Measurements from ENCODE around the gene NXPH1. TPM values are rescaled to one million over a fixed set of nuclear protein-coding genes. Genes with fewer than 3 reads are reported as not detected.

The NXPH1 gene
- total RNA-seq, 1 donor from 2014 or later = not detected

- no peak for TF ChIP-seq CTCF (IDR thresholded peaks at IDR 0.05)
- no peak for DNase-seq (ENCODE audit: low spot score)
- Mint-ChIP-seq H3K4me3 (ENCODE audit: unreplicated experiment) (no peak overlapping the region), H3K4me1 (ENCODE audit: low read depth) (peaks cover 7% of the 10 kb centered on the region), H3K9me3 (ENCODE audit: low read depth) (no peaks in the 10 kb centered on the region), H3K36me3 (ENCODE audit: low read depth) (no peaks in the 10 kb centered on the region), H3K27ac (ENCODE audit: unreplicated experiment) (no peak overlapping the region), H3K27me3 (ENCODE audit: low read depth) (peaks cover 4% of the 10 kb centered on the region)
Observed at GRCh38 chr7:8615019-8615418, 181.6 kb downstream of the NXPH1 start.

GRCh38 chr7:8618441-8619070 is 185.1 kb downstream of the NXPH1 start:
- Mint-ChIP-seq H3K27me3 (ENCODE audit: low read depth) (no peaks in the 10 kb centered on the region), H3K27ac (ENCODE audit: unreplicated experiment) (no peak overlapping the region)

GRCh38 chr7:8620169-8620568 is 186.8 kb downstream of the NXPH1 start:
- DNase-seq (ENCODE audit: low spot score) = no peak
- peaks cover 7% of the 10 kb centered on the region for H3K4me1 Mint-ChIP-seq (ENCODE audit: low read depth)
- H3K27ac Mint-ChIP-seq (ENCODE audit: unreplicated experiment) = no peak overlapping the region
- peaks cover 3% of the 10 kb centered on the region for H3K27me3 Mint-ChIP-seq (ENCODE audit: low read depth)
- no peaks in the 10 kb centered on the region for H3K36me3 Mint-ChIP-seq (ENCODE audit: low read depth)
- H3K9me3 Mint-ChIP-seq (ENCODE audit: low read depth) = no peaks in the 10 kb centered on the region
- H3K4me3 Mint-ChIP-seq (ENCODE audit: unreplicated experiment) = no peak overlapping the region
- no peak for TF ChIP-seq CTCF (IDR thresholded peaks at IDR 0.05)

More at GRCh38 chr7:8618441-8619070, 185.1 kb downstream of the NXPH1 start:
- no peak for TF ChIP-seq CTCF (IDR thresholded peaks at IDR 0.05)
- Mint-ChIP-seq H3K4me1 (ENCODE audit: low read depth) (peaks cover 7% of the 10 kb centered on the region), H3K4me3 (ENCODE audit: unreplicated experiment) (no peak overlapping the region), H3K9me3 (ENCODE audit: low read depth) (no peaks in the 10 kb centered on the region), H3K36me3 (ENCODE audit: low read depth) (no peaks in the 10 kb centered on the region)
- no peak for DNase-seq (ENCODE audit: low spot score)

- no peak for TF ChIP-seq CTCF (IDR thresholded peaks at IDR 0.05)
- Mint-ChIP-seq H3K9me3 (ENCODE audit: low read depth) (no peaks in the 10 kb centered on the region), H3K36me3 (ENCODE audit: low read depth) (no peaks in the 10 kb centered on the region), H3K4me3 (ENCODE audit: unreplicated experiment) (no peak overlapping the region), H3K4me1 (ENCODE audit: low read depth) (no peaks in the 10 kb centered on the region), H3K27ac (ENCODE audit: unreplicated experiment) (no peak overlapping the region), H3K27me3 (ENCODE audit: low read depth) (peaks cover 3% of the 10 kb centered on the region)
- DNase-seq (ENCODE audit: low spot score) = no peak
Observed at GRCh38 chr7:8625612-8626011, 192.2 kb downstream of the NXPH1 start.

- Mint-ChIP-seq H3K36me3 (ENCODE audit: low read depth) (no peaks in the 10 kb centered on the region), H3K4me1 (ENCODE audit: low read depth) (no peaks in the 10 kb centered on the region), H3K27me3 (ENCODE audit: low read depth) (peaks cover 3% of the 10 kb centered on the region), H3K27ac (ENCODE audit: unreplicated experiment) (no peak overlapping the region), H3K9me3 (ENCODE audit: low read depth) (no peaks in the 10 kb centered on the region), H3K4me3 (ENCODE audit: unreplicated experiment) (no peak overlapping the region)
- DNase-seq (ENCODE audit: low spot score) = no peak
- TF ChIP-seq CTCF (IDR thresholded peaks at IDR 0.05) = no peak
Observed at GRCh38 chr7:8627325-8627724, 193.9 kb downstream of the NXPH1 start.

Measured in chondrocyte (in vitro differentiated cells).